DMS79 (cell line): ENCODE data around the gene LZTR1.

Source experiments
- DNase-seq: peaks from one replicate; lab custom pipeline; 2025; lab: John Stamatoyannopoulos, UW

Gene LZTR1

GRCh38 chr22:20980938-20981722 is 967 bp upstream of the LZTR1 start:
- DNase-seq: no peak

DNA sequence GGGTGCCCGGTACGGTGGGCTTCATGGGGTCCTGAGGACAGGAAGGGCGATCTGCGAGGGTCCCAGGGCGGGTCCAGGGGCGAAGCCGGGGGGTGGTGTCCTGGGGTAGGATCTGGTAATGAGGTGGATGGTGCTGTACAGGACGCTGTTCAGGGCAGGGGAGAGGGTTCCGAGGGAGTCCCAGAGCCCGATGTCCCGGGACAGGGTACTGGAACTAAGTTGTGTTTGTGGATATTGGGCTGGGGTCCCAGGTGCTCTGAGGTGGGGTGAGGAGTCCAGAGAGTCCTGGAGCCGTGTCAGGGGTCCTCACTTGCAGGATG is 426 bp downstream of the LZTR1 start:
- DNase-seq: no peak

- DNase-seq: no peak
Observed at GRCh38 chr22:20983081-20983771, 1.1 kb downstream of the LZTR1 start.

- DNase-seq: no peak
Observed at GRCh38 chr22:20985720-20986119, 3.6 kb downstream of the LZTR1 start.

GRCh38 chr22:20986365-20986764 is 4.3 kb downstream of the LZTR1 start:
- no peak for DNase-seq

- no peak for DNase-seq
Observed at GRCh38 chr22:20987375-20987774, 5.3 kb downstream of the LZTR1 start.

- no peak for DNase-seq
Observed at GRCh38 chr22:20988573-20989322, 6.7 kb downstream of the LZTR1 start.

DNA sequence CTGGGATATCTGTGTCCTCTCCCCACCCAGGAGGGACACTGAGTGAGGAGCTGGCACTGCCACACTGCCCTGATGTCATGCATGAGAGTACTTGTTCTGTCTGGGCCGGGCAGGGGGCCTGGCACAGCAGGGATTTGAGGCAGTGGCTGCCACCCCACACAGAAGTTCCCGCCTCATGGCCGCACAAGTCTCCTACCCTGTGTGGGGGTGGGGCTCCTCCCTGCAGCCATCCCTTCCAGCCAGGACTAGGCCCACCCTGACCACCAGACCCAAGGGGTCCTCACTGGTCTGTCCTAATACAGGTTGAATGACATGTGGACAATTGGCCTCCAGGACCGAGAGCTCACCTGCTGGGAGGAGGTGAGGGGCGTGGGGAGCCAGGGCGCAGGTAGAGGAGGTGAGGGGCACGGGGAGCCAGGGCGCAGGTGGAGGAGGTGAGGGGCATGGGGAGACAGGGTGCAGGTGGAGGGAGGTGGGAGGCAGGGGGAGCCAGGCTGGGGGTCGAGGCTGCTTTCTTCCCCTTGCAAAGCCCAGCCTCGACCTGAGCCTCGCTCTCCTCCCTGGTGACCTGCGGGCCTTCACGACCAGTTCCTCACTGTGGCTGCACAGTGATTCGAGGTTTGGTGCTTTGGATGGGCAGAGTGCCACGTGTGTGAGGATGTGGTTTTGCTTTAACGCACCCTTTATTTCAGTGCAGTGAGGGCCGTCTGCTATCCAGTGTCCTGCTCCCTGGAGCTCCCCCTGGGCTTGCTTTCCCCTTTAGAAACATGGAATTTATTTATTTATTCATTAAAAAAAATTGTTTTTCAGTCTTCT is 7.4 kb downstream of the LZTR1 start:
- no peak for DNase-seq

DNA sequence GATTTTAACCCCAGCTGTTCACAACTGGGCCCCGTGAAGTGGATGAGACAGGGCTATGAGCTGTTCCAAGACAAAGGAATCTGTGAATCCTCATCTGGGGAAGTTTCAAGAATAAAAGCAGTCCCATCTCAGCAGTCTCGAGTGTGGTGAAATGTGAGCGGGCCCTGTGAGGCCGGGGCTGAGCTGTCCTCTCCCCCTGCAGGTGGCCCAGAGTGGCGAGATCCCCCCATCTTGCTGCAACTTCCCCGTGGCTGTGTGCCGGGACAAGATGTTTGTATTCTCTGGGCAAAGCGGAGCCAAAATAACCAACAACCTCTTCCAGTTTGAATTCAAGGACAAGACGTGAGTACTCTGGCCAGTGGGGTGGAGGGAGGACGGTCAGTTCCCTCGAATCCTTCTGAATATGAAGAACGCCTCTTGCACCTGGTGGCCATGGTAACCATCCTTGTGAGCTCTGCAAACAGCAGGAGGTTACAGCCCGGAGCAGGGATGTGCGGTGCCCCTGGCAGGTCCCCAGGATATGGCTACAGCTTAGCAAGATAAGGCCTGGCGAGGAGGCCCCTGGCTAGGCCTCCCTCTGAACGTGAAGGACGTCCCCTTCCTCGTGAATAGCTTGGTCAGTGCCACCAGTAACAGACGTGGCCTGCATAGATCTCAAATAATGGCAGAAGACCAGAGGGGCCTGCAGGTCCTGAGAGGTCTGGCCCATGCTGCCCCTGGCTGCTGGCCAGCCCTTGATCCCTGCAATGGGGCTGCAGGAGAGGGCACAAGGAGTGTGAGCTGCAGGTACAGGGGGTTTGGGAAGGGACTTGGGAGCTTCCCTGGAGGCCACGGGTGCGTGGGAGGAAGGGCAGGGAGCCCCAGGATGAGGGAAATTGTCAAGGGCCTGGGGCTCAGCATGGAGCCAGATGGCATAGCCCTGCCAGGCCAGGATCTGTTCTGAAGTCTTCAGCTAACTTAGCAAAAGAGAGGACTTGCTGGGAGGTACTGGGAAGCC is 8.4 kb downstream of the LZTR1 start:
- DNase-seq: no peak

- no peak for DNase-seq
Observed at GRCh38 chr22:20991252-20992055, 9.4 kb downstream of the LZTR1 start.

DNA sequence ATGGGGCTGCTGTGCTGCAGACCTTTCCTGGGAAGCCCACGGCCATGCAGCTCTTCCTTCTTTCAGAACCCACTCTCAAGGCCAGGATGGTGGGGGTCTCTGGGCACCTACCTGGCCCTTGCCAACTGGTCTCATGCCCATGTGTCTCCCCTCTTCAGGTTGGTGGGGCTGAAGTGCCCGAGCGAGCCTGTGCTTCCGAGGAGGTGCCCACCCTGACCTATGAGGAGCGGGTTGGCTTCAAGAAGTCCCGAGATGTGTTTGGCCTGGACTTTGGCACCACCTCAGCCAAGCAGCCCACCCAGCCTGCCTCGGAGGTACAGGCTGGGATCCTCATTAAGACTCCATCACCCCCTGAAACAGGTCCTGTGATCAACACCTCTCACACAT is 10.0 kb downstream of the LZTR1 start:
- no peak for DNase-seq

GRCh38 chr22:20992456-20993303 is 10.6 kb downstream of the LZTR1 start:
- no peak for DNase-seq

DNA sequence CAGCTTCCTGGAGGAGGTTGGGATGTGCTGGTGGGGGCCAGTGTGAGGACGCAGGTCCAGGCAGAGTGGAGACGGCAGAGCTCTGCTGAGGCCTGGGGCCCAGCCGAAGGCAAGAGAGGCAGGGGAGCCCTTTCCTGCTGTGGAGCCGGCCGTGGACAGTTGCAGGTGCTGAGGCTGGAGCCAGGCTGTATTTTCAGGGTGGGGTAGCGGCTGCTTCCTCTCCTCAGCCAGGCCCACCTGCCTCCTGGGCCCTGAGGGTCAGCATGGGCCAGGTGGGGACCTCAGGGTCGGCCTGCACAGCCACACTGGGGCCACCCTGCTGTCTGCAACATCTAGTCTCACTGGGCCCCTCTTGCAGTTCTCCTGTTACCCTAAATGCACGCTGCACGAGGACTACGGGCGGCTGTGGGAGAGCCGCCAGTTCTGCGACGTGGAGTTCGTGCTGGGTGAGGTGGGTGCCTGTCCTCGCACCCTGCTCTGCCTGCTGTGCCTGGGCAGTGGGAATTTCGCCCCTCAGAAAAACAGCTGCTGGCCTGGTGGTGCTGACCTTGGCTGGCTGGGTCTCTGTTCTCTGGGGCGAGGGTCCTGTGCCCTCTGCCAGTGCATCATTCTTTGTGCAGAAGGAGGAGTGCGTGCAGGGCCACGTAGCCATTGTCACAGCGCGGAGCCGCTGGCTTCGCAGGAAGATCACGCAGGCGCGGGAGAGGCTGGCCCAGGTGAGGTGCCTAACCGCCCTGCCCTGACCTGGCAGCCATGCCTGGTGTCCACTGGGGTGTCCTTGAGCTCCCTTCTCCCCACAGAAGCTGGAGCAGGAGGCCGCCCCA is 11.4 kb downstream of the LZTR1 start:
- DNase-seq: no peak

GRCh38 chr22:20994128-20994901 is 12.2 kb downstream of the LZTR1 start:
- no peak for DNase-seq

DNA sequence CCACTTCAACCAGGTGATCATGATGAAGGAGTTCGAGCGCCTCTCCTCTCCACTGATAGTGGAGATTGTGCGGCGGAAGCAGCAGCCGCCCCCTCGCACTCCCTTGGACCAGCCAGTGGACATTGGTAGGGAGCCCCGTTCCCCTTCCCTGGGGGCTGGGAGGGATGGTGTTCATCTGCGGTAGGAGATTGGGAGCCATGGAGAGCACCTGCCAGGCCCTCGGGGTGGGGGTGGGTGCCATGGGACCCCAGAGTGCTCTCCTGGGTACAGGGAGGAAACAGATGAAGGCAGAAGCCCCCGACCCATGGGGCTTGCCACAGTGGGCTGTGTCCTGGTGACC is 12.8 kb downstream of the LZTR1 start:
- no peak for DNase-seq

- no peak for DNase-seq
Observed at GRCh38 chr22:20995329-20996030, 13.4 kb downstream of the LZTR1 start.

GRCh38 chr22:20996031-20996410 is 13.9 kb downstream of the LZTR1 start:
- no peak for DNase-seq
